NCI-H526 treated with DMSO at 0.1 percent for 48 hours (cell line): ENCODE results near the gene FXYD5.

ENCODE experiments used
- DNase-seq: peaks from one replicate; lab custom pipeline; 2025; lab: John Stamatoyannopoulos, UW

FXYD5 gene

DNA sequence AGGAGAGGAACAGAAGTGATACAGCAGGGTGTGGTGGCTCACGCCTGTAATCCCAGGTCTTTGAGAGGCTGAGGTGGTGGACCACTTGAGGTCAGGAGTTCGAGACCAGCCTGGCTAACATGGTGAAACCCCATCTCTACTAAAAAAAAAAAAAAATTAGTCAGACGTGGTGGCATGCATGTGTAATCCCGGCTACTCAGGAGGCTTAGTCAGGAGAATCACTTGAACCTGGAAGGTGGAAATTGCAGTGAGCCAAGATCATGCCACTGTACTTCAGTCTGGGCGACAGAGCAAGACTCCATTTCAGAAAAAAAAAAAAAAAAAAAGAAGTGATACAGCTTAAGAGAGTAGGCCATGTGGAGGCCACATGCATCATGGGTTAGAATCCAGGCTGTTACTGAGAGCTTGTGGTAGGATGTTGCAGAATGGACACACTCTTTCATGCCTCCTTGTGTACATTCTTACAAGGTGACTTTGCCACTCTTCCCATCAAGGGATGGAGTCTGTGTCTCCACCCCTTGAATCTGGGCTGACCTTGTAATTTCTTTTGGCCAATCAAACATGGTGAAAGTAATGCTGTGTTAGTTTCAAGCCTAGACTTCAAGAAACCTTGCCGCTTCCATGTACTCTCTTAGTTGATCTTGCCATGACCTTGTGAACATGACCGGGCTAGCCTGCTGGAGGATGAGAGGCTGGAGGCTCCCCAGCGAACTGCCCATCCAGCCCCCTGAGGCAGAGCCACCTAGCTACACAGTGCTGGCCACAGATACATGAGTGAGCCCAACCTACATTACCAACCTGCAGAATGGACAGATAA lies 61.7 kb downstream of the FXYD5 start:
- DNase-seq = no peak

DNA sequence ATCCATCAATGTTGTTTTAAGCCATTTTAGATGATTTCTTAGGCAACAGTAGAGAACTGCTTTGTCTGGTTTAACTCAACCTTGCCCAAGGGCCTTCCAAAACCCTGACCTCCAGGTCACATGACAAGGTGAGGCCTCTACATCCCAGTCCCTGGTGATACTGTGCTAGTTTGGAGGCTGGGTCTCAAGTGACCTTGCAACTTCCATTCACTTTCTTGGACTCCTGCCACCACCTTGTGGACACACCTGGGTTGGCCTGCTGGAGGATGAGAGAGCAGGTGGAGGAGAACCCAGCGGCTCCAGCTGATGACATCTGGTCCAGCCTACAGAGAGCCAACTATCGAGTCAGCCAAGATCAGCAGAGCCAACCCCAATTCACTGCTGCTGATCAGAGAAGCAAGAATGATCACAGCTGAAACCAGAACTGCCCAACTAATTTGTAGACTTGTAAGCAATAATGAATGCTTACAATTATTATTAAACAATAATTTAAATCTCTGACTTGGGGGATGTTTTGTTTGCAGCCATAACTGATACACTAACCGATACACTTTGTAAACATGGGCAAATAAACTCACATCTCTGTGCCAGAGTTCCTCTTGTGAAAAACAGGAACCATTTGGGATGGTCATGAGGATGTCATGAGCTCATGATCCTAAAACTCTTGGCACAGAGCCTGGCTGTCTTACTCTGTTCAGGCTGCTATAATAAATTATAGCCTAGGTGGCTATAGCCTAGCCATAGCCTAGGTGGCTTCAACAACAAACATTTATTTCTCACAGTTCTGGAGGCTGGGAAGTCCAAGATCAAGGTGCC lies 62.5 kb downstream of the FXYD5 start:
- no peak for DNase-seq

DNA sequence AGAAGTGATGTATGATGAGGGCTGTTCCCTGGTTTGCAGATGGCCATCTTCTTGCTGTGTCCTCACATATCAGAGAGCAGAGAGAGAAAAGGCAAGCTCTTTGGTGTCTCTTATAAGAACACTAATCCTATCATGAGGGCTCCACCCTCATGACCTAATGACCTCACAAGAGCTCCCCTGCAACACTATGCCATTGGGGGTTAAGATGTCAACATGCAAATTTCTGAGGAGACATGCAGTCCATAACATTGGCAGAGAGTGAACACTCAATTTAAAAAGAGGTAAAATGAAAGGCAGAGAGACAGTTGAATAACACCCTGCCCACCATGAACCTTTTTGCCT lies 63.1 kb downstream of the FXYD5 start:
- no peak for DNase-seq

DNA sequence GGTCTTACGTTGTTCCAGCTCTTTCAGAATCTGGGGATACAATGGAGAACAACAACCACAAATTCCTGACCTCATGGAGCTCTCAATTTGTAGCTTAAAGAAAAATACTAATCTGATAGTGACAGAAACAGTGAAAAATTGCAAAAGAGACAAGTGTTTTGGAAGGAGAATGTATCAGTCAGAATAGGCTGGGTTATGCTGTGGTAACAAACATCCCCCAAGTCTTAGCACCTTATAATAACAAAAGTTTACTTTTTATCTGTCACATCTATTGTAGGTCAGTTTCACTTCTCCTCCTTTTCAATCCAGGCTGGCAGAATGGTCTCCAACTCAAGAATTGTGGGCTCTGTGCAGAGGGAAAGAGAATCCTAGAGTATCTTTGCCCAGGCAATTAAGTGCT lies 64.5 kb downstream of the FXYD5 start:
- DNase-seq = no peak
